Suppressor macrophage treated with lipopolysaccharide for 1 hour (primary cell): ENCODE results near the gene SHROOM4.

Experiments used
- DNase-seq, 3 donors: peaks; one replicate each; pipeline ENCODE4 v3.0.0-alpha.2; 2020 to 2022

Gene SHROOM4

DNA sequence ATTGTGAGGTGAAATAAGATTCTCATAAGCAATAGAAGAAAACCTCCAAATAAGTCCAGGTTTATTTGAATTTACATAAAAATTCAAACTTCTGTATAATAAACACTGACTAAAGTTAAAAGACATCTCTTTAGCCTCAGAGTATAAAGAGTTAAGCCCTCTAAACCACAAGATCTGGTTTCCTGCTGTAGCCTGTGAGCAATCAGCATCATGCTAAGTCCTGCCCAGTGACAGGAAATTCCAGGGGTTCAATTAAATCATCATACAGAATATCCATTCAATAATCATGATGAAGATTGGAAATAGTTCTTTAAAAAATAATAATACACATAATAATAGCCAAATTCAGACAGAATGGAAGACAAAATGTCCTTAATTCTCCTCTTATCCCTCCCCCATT, 204.2 kb downstream of the SHROOM4 start:
- peak; percentile 3 to 20 (median 10) for DNase-seq

DNA sequence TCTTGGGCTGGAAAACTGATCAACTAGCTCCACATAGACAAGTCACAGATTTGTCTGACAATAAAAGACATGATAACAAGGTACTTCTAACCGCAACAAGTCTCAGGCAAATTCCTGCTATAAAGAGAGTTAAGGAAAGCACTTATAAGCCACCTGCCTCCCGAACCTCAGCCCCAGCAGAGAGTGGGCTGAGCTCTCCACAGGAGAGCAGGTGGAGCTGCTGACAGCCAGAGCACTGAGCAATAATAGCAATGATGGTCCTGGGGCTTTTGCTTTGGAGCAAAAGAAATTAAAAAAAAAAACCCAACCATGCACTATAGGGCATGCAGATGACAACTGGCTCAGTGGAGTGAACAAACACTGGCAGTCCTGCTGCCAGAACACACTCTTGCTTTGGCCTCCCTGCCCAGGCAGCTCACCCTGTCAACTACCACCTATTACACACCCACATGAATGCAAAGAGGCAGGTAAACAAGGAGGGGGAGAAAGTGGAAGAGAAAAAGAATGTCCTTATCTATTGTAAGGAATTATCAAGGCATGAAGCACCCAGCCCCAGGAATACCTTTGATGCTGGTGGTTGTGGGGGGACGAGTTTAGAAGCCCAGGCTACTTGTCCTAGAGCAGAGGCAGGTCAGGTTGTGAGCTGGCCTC, 207.6 kb downstream of the SHROOM4 start:
- no peak for DNase-seq

GRCh38 chrX:50596056-50596455, 217.9 kb downstream of the SHROOM4 start:
- DNase-seq, result no peak

- no peak for DNase-seq
Measured at GRCh38 chrX:50594788-50595187, 219.2 kb downstream of the SHROOM4 start.

GRCh38 chrX:50586980-50587379, 227.0 kb downstream of the SHROOM4 start:
- DNase-seq, result no peak

- no peak for DNase-seq
Measured at GRCh38 chrX:50586407-50586806, 227.6 kb downstream of the SHROOM4 start.

DNA sequence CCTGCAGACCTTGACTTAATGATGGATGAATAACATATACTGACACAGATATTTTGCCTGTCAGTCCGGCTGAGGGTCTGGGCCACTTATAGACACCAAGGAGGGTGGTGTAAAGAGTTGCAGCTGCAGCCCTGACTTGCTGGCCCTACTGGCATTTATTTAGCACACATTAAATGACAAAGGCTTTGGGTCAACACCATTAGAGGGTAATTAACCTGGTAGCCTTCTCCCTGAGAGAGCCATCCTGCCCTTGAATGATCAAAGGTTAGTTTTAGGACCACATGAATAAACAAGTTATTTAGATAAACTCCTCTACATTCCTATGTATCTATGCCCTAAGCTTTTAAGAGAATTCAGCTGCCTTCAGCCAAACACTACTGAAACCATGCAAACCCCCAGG, 232.6 kb downstream of the SHROOM4 start:
- DNase-seq, result no peak

DNA sequence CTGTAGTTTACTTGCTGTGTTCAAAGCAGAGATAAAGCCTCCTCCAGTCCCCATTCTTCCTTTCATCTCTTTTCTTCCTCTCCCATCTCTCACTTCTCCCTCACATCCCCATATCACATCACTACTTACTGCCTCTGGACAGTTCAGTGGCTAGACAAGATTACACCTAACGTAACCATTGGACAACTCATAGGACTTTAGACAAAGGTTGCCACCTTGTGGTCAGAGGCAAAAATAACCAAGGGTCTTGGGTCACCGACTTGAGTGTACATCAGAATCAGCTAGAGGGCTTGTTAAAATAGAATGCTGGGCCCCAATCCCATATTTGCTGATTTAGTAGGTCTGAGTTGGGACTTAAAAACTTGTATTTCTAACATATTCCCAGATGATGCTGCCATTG, 234.0 kb downstream of the SHROOM4 start:
- DNase-seq, result peak; percentile 57 to 76 (median 71)

- no peak for DNase-seq
Measured at GRCh38 chrX:50577326-50577725, 236.7 kb downstream of the SHROOM4 start.

DNA sequence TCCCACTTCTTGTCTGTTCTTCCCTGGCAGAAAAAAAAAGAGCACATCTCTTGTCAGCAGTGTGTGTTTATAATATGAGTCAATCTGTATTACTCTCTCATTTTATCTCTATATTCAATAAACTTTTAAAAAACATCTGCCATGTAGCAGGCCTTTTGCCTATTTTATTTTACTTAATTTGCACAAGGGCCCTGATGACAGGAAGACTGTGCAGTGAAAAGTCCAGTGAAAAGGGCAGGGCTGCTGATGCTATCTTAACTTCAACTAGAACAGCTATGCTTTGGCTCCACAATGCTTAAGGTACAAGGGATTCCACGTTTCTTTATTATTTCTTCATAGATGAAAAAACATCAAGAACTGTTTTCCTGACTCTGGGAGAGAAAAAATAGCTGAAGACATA, 246.4 kb downstream of the SHROOM4 start:
- DNase-seq, result no peak

DNA sequence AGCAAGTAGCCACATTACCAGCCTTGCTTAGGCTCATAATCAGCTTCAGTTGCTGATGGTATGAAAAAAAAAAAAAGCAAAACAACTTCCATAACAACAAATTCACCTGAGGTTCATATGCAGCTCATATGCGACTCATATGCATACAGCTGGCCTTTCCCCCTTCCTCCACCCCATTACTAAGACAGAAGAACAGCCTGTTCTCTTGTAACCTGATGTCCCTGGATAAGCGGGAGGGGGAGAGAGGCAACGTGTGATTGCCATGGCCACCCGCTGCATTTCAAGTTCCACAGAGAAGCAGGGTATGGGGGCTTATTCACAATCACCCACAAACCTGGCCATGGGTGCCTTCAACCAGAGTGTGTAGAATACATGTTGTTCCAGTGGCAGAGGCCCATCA, 248.3 kb downstream of the SHROOM4 start:
- DNase-seq, result no peak
